Activated naive CD4-positive, alpha-beta T cell treated with anti-CD3 and anti-CD28 coated beads, Interleukin-2, amount 50 U/mL, for 24 hours (primary cell): ENCODE data around the gene EIF3K.
"Not testable (repeated sequence)": the region's sequence is repeated elsewhere in the genome, so short reads cannot be mapped to it uniquely, and the experiment has no call there.

Experiments used
- H3K27ac Mint-ChIP-seq: one replicate; pipeline ENCODE4 v1.8.0; 2021; ENCODE audit warnings: mild to moderate bottlenecking, mixed read lengths
- H3K27me3 Mint-ChIP-seq: one replicate; pipeline ENCODE4 v1.8.0; 2021; ENCODE audit warnings: mixed read lengths
- H3K36me3 Mint-ChIP-seq: one replicate; pipeline ENCODE4 v1.8.0; 2021; ENCODE audit warnings: mixed read lengths
- H3K4me1 Mint-ChIP-seq: one replicate; pipeline ENCODE4 v1.8.0; 2021; ENCODE audit warnings: mixed read lengths
- H3K4me3 Mint-ChIP-seq: one replicate; pipeline ENCODE4 v1.8.0; 2021; ENCODE audit warnings: mild to moderate bottlenecking, mixed read lengths
- H3K9me3 Mint-ChIP-seq: one replicate; pipeline ENCODE4 v1.8.0; 2021; ENCODE audit warnings: mixed read lengths

EIF3K gene, protein sequence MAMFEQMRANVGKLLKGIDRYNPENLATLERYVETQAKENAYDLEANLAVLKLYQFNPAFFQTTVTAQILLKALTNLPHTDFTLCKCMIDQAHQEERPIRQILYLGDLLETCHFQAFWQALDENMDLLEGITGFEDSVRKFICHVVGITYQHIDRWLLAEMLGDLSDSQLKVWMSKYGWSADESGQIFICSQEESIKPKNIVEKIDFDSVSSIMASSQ

DNA sequence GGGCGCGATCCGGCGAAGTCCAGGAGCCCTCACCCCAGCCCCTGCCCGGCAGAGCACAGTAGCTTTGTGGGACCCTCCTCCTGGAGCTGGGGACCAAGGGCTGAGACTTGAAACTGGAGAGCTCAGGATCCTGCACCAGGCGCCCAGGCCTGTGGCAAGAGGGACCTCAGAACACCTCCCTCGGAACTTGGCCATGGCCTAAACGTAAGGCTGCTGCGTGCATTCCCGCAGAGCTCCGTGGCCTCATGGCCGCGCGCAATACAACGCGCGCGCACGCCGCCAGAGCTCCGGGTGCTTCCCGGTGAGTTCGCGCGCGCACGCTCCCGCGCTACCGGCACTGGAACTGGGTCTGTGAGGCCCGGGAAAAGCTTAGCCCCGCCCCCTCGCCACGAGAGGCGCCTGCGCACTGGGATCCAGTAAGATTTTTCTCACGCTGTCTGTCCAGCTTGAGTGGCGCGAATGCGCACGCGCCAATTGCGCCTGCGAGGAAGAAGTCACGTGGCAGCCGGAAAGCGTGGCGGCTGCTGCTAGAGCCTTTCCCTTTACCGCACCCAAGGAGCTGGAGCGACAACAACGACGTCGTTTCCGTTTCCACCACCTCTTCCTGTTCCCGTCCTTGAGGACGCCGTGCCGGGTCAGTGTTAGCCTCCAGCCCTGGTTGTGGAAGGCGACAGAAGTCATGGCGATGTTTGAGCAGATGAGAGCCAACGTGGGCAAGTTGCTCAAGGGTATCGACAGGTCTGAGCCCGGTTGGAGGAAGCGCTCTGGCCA lies at the start of gene EIF3K:
Gene EIF3K (plus strand): TSS at position 599 of the 771 bp plus-strand sequence. CDS start 81 bp downstream, at position 680.
- Mint-ChIP-seq H3K9me3 (no peaks in the 10 kb centered on the region), H3K4me1 (peaks cover 50% of the 10 kb centered on the region), H3K4me3 (peak within 1 kb of the TSS; percentile 100), H3K27me3 (no peaks in the 10 kb centered on the region), H3K36me3 (peaks cover 18% of the 10 kb centered on the region), H3K27ac (peak within 1 kb of the TSS; percentile 100)

DNA sequence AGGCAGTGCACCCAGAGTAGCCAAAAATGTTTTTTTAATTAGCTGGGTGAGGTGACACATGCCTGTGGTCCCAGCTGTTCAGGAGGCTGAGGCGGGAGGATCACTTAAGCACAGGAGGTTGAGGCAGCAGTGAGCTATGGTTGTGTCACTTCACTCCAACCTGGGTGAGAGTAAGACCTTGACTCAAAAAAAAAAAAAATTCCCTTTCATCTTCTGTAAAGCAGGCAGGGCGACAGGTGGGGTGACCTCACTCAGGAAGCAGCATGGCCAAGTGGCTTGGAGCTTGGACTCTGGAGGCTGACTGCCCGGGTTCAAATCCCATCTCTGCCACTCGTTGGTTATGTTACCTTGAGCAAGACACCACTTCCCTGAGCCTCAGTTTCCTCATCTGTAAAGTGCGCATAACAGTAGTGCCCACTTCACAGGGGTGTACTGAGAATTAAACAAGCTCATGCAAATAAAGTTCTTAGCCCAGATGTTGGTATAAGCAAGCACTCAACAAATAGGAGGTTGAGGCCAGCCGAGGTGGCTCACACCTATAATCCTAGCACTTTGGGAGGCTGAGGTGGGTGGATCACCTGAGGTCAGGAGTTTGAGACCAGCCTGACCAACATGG lies 49.5 kb upstream of the EIF3K start:
- no peak overlapping the region for H3K4me3 Mint-ChIP-seq
- no peaks in the 10 kb centered on the region for H3K4me1 Mint-ChIP-seq
- H3K9me3 Mint-ChIP-seq = no peaks in the 10 kb centered on the region
- peaks cover 8% of the 10 kb centered on the region for H3K27me3 Mint-ChIP-seq
- H3K36me3 Mint-ChIP-seq = no peaks in the 10 kb centered on the region
- H3K27ac Mint-ChIP-seq = no peak overlapping the region

DNA sequence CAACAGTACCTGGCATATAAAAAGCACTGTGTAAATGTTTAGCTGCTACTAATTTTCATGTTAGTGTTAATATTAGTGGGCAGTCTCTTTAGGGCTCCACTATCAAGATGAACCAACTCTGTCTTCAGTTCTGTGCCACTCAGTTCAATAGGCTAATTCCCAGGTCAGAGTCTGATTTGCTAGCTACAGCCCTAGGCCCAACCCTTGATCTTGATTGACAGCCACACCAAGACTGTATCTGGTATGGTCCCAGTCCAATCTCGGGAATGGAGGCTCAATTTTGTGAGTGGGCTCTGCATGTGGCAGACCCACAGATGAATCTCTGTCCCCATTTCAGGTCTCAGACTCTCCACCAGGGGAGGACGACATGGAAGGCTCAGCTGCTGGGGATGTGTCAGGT lies 47.3 kb upstream of the EIF3K start:
- no peaks in the 10 kb centered on the region for H3K9me3 Mint-ChIP-seq
- H3K27ac Mint-ChIP-seq = no peak overlapping the region
- no peaks in the 10 kb centered on the region for H3K36me3 Mint-ChIP-seq
- H3K4me1 Mint-ChIP-seq = no peaks in the 10 kb centered on the region
- peaks cover 3% of the 10 kb centered on the region for H3K27me3 Mint-ChIP-seq
- H3K4me3 Mint-ChIP-seq = no peak overlapping the region

DNA sequence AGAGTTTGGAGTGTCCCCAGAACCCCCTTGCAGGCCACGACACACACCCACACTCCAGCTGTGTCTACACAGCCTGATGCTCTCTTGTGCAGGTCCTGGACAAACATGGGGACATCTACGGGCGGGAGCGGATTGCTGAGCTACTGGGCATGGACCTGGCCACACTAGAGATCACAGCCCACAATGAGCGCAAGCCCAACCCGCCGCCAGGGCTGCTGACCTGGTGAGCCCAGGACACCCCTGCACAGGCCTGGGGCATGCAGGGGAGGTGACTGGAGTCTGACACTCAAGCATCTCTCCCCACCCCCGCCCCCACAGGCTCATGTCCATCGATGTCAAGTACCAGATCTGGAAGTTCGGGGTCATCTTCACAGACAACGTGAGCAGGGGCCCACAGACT lies 41.2 kb upstream of the EIF3K start:
- Mint-ChIP-seq H3K4me1 (no peaks in the 10 kb centered on the region), H3K27ac (no peak overlapping the region), H3K27me3 (no peaks in the 10 kb centered on the region), H3K9me3 (no peaks in the 10 kb centered on the region), H3K36me3 (no peaks in the 10 kb centered on the region), H3K4me3 (no peak overlapping the region)

DNA sequence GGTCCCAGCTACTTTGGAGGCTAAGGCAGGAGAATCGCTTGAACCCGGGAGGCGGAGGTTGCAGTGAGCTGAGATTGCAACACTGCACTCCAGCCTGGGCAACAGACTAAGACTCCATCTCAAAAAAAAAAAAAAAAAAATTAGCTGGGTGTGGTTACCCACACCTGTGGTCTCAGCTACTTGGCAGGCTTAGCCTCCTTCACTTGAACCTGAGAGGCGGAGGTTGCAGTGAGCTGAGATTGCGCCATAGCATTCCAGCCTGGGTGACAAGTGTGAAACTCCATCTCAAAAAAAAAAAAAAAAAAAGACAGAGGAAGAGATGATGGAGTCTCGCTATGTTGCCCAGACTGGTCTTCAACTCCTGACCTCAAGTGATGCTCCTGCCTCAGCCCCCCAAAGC lies 39.7 kb upstream of the EIF3K start:
- not testable (repeated sequence) for H3K9me3 Mint-ChIP-seq, H3K27me3 Mint-ChIP-seq, H3K36me3 Mint-ChIP-seq, H3K27ac Mint-ChIP-seq, H3K4me3 Mint-ChIP-seq, H3K4me1 Mint-ChIP-seq

DNA sequence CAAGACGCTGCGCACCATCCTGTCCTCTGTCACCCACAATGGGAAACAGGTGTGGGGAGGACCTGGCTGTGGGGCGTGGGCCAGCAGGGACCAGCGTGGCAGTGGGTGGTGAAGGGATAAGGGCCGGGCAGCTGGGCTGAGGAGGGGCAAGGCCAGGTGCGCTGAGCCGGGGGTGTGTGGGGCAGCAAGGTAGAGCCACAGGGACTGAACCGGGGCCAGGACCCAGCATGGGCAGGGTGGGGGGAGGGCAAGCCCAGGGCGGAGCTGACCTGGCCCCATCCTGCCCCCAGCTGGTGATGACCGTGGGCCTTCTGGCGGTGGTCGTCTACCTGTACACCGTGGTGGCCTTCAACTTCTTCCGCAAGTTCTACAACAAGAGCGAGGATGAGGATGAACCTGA lies 38.9 kb upstream of the EIF3K start:
- no peak overlapping the region for H3K27ac Mint-ChIP-seq
- H3K27me3 Mint-ChIP-seq = no peaks in the 10 kb centered on the region
- H3K4me3 Mint-ChIP-seq = no peak overlapping the region
- peaks cover 4% of the 10 kb centered on the region for H3K4me1 Mint-ChIP-seq
- H3K9me3 Mint-ChIP-seq = no peaks in the 10 kb centered on the region
- H3K36me3 Mint-ChIP-seq = no peaks in the 10 kb centered on the region

DNA sequence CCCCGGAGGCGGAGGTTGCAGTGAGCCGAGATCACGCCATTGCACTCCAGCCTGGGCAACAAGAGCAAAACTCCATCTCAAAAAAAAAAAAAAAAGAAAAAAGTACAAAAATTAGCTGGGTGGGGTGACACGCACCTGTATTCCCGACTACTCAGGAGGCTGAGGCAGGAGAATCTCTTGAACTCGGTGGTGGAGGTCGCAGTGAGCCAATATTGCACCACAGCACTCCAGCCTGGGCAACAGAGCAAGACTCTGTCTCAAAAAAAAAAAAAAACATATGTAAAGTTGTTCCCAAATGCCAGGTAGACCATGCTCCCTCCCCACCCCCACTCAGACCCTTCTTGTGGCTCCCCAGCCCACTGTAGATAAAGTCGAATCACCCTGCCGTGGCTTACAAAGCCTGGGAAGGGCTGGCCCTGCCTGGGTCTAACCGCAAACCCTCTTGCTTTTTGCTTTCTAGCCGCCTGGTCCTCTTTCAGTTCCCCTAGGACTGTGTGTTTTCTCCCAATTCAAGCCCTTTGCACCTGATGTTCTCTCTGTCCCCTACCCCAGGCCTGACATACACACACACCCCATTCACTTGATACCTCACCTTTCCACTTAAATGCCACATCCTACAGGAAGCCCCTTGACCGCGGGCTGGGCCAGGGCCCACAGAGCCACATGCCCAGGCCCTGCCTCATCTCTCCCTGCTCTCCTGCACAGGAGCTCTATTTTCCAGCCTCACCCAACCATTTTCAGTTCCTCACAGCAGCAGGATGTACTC lies 35.6 kb upstream of the EIF3K start:
- peaks cover 4% of the 10 kb centered on the region for H3K4me1 Mint-ChIP-seq
- H3K27me3 Mint-ChIP-seq = no peaks in the 10 kb centered on the region
- no peak overlapping the region for H3K27ac Mint-ChIP-seq
- H3K36me3 Mint-ChIP-seq = peaks cover 4% of the 10 kb centered on the region
- no peak overlapping the region for H3K4me3 Mint-ChIP-seq
- no peaks in the 10 kb centered on the region for H3K9me3 Mint-ChIP-seq

DNA sequence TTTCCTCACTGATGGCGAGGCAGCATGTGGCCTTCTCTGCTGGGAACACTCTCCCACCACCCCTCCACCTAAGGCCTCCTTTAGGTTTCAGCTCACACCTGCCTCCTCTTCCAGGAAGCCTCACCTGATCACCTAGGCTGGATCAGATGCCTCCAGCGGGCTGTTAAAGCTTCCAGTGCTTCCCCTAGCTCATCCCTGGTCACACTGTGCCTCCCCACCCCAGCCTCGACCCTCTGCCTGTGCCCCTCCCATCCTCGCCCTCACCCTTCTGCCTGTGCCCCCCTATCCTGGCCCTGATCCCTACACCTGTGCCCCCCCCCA lies 35.0 kb upstream of the EIF3K start:
- H3K9me3 Mint-ChIP-seq = no peaks in the 10 kb centered on the region
- no peak overlapping the region for H3K4me3 Mint-ChIP-seq

DNA sequence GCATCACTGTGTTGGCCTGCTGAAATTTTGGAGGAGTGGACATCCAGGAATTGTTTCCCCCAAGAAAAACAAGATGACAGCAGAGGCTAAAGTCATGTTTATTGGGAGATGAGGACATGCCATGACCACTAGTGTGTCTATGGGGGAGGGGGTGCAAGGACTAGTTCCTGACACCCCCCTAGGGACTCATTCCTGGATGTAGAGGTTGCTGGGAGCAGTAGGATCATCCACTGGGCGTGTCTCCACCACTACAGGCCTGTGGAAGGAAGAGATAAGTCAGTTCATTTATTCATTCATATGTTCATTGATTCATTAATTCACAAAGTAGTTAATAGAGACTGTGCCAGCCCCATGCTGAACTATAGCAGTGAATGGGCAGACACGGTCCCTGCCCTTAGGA lies 31.4 kb upstream of the EIF3K start:
- H3K4me1 Mint-ChIP-seq = peaks cover 4% of the 10 kb centered on the region
- H3K4me3 Mint-ChIP-seq = no peak overlapping the region
- no peaks in the 10 kb centered on the region for H3K9me3 Mint-ChIP-seq
- no peaks in the 10 kb centered on the region for H3K27me3 Mint-ChIP-seq
- H3K36me3 Mint-ChIP-seq = peaks cover 4% of the 10 kb centered on the region
- H3K27ac Mint-ChIP-seq = peak overlapping the region; percentile 72

More for the DNA sequence above, 35.0 kb upstream of the EIF3K start:
- Mint-ChIP-seq H3K27ac (no peak overlapping the region), H3K27me3 (no peaks in the 10 kb centered on the region), H3K4me1 (peaks cover 4% of the 10 kb centered on the region), H3K36me3 (peaks cover 4% of the 10 kb centered on the region)

DNA sequence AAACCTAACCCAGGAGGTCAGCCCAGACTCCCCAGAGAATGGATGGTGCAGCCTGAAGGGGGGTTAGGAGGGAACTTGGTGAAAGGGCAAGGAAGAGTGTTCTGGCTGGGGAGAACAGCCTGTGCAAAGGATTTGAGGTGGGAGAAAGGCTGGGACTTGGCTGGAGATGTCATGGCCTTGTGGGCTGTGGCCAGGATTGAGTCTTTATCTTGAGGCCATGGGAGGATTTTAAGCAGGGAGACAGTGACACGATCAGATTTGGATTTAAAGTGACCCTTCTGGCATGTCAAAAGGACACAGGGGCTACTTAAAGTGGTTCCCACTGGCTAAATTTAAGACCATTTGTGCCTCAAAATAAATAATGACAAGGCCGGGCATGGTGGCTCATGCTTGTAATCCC lies 30.9 kb upstream of the EIF3K start:
- peaks cover 4% of the 10 kb centered on the region for H3K36me3 Mint-ChIP-seq
- H3K27ac Mint-ChIP-seq = peak overlapping the region; percentile 72
- H3K4me3 Mint-ChIP-seq = no peak overlapping the region
- H3K27me3 Mint-ChIP-seq = no peaks in the 10 kb centered on the region
- H3K4me1 Mint-ChIP-seq = peaks cover 4% of the 10 kb centered on the region
- no peaks in the 10 kb centered on the region for H3K9me3 Mint-ChIP-seq

DNA sequence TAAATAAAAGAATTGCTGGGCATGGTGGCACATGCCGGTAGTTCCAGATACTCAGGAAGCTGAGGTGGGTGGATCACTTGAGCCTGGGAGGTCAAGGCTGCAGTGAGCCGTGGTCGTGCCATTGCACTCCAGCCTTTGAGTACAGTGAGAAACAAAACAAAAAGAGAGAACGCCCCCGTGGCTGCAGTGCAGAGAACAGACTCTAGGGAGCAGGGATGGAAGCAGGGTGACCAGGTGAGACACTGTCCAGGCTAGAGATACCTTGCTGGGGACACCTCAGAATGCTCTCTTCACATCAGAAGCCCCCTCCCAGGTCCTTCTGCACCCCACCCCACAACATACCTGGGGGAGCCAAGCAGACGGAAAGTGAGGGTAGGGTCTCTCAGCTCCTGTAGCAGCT lies 26.0 kb upstream of the EIF3K start:
- peaks cover 5% of the 10 kb centered on the region for H3K36me3 Mint-ChIP-seq
- no peak overlapping the region for H3K27ac Mint-ChIP-seq
- no peaks in the 10 kb centered on the region for H3K27me3 Mint-ChIP-seq
- H3K4me1 Mint-ChIP-seq = no peaks in the 10 kb centered on the region
- no peak overlapping the region for H3K4me3 Mint-ChIP-seq
- no peaks in the 10 kb centered on the region for H3K9me3 Mint-ChIP-seq

DNA sequence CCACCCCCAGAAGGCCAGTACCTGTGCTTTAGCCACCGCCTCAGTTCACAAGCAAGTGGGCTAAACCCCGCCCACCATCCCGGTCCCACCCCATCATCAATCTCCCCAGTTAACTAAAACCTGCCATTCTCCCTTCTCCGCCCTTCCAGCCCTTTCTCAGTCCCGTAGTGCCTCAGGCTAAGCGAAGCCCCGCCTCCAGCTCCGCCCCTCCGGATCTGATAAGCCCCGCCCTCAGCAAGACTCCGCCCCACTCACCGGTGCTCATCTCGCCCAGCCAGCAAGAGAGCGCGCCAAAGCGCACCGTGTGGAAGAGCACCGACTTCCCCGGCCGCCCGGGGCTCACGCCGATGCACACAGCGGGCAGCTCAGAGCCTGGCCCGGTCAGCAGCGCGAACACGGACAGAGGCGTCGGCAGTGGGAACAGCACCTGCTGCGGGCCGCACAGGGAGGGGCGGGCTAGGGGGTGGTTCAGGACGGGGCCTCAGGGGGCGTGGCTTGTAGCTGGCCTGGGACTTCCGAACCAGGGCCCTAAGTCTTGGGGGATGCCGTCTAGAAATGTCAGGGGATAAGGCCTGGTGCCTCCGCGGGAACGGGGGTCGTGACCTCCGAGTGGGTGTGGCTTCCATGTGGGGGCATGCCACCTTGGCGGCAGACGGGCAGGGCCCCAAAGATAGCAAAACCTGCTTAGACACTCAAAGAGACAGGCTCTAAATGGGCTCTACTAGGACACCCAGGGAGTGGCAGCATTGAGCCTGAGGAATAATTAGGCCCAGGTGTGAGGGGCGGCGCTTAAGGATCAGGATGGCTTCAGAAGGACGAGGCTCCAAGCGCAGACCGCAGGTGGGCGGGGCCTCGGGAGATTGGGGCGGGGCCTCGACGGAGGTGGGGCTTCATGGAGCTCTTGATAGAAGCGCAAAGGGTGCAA lies 22.7 kb upstream of the EIF3K start:
- H3K4me1 Mint-ChIP-seq = no peaks in the 10 kb centered on the region
- no peaks in the 10 kb centered on the region for H3K9me3 Mint-ChIP-seq
- H3K27me3 Mint-ChIP-seq = no peaks in the 10 kb centered on the region
- peaks cover 10% of the 10 kb centered on the region for H3K36me3 Mint-ChIP-seq
- no peak overlapping the region for H3K27ac Mint-ChIP-seq
- H3K4me3 Mint-ChIP-seq = no peak overlapping the region

DNA sequence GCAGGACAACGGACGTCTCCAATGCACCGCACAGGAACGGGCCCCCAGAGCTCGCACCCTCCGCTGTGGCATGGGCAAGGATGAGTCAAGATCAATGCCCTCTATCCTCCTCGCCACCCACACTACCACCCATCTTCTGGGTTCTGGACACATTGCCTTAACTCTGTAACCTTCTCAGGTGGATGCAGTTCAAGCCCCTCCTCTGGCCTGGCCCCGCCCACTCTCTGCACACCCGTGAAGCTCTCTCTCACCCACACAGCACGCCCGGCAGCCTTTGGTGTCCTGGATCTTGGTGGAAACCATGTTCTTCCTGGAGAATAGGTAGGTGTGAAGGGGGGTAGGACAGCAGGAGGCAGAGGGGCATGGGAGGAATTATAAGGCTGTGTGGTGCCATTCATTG lies 21.9 kb upstream of the EIF3K start:
- H3K9me3 Mint-ChIP-seq = no peaks in the 10 kb centered on the region
- H3K4me1 Mint-ChIP-seq = no peaks in the 10 kb centered on the region
- H3K4me3 Mint-ChIP-seq = no peak overlapping the region
- peaks cover 12% of the 10 kb centered on the region for H3K36me3 Mint-ChIP-seq
- H3K27ac Mint-ChIP-seq = no peak overlapping the region
- no peaks in the 10 kb centered on the region for H3K27me3 Mint-ChIP-seq

DNA sequence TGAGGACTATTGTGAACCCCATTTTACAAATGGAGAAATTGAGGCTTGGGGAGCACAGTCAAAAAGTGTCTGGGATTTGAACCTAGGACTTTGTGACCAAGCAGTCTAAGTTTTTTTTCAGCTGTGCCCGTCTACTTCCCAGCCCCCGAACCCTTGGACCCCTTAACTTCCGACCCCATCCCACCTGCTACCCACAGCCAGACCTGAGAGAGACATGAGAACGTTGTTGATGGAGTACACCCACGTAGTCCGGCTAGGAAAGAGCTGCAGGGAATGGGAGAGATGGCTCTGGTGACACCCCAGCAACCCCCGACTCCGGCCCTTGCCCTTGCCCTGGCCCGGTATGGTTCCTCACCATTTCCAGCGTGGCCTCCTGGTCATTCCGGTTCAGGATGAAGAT lies 19.3 kb upstream of the EIF3K start:
- peaks cover 12% of the 10 kb centered on the region for H3K36me3 Mint-ChIP-seq
- H3K27me3 Mint-ChIP-seq = no peaks in the 10 kb centered on the region
- no peak overlapping the region for H3K27ac Mint-ChIP-seq
- no peak overlapping the region for H3K4me3 Mint-ChIP-seq
- no peaks in the 10 kb centered on the region for H3K4me1 Mint-ChIP-seq
- no peaks in the 10 kb centered on the region for H3K9me3 Mint-ChIP-seq

DNA sequence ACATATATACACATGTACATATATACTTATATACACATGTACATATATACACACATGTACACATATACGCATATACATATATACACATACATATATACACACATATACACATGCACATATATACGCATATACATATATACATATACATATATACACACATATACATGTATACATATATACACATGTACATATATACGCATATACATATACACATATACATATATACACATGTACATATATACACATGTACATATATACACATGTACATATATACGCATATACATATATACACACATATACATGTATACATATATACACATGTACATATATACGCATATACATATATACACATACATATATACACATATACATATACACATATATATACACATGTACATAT lies 16.1 kb upstream of the EIF3K start:
- H3K27ac Mint-ChIP-seq, H3K27me3 Mint-ChIP-seq, H3K4me3 Mint-ChIP-seq, H3K4me1 Mint-ChIP-seq, H3K36me3 Mint-ChIP-seq, H3K9me3 Mint-ChIP-seq: not testable (repeated sequence)
